Pancreas (tissue), 10 donors: ENCODE results near the gene FOLR1. TPM values are rescaled to one million over a fixed set of nuclear protein-coding genes. Genes with fewer than 3 reads are reported as not detected.
"Not testable (repeated sequence)": the region's sequence is repeated elsewhere in the genome, so short reads cannot be mapped to it uniquely, and the experiment has no call there.

Experiments used
- ATAC-seq, 4 donors: fragments of 200-7000 bp; cut with Tn5 transposase; one replicate each; pipeline versions ENCODE4 v1.8.0 to v1.9.1; 2020; ENCODE audit warnings: mild to moderate bottlenecking in 4 of 4, moderate library complexity in 4 of 4
- DNase-seq, 6 donors: peaks; one replicate each; pipeline ENCODE4 v3.0.0-alpha.2; 2020
- FAIRE-seq: peaks from 2 replicates; lab custom pipeline; 2012; peaks lifted over from hg19 to GRCh38; lab: Jason Lieb, UNC
- H3K27ac ChIP-seq, 4 donors: fragments of 200-600 bp; sonication (generic); 1 replicate in 3 of 4; 2 replicates in 1 of 4; pipeline versions ENCODE4 v1.5.0 to v1.8.0; 2020
- H3K27me3 ChIP-seq, 4 donors: fragments of 200-600 bp; one replicate each; pipeline ENCODE4 v1.8.0; 2021
- H3K36me3 ChIP-seq, 3 donors: fragments of 200-600 bp; sonication (generic) in 1 of 3; one replicate each; pipeline versions ENCODE4 v1.5.0 to v1.8.0; 2020 to 2021
- H3K4me1 ChIP-seq, 3 donors: fragments of 200-600 bp; one replicate each; pipeline ENCODE4 v1.8.0; 2021
- H3K4me3 ChIP-seq, 4 donors: fragments of 200-600 bp; sonication (generic) in 2 of 4; one replicate each; pipeline versions ENCODE4 v1.5.0 to v1.8.0; 2020 to 2021
- H3K9me3 ChIP-seq, 4 donors: fragments of 200-600 bp; one replicate each; pipeline ENCODE4 v1.8.0; 2021
- CTCF ChIP-seq, 4 donors: fragments of 200-600 bp; sonication (generic) in 3 of 4; IDR thresholded peaks; one replicate each; pipeline versions ENCODE4 v1.5.0 to v1.8.0; 2021; ENCODE audit warnings: antibody characterized with exemption in 4 of 4
- WGBS, 2 donors: extraction: QIAGEN DNeasy Blood & Tissue Kit; methylation state at CpG; one replicate each; pipeline ENCODE4 v1.1.7; 2013; 5-methylcytosine and 5-hydroxymethylcytosine counted together
- intact Hi-C, 3 donors: fragments of 100-400 bp; cut with DNase I; formaldehyde crosslinking; loops; one replicate each; pipeline versions ENCODE4 v1.11.1 to v1.14.2; 2022
- polyA plus RNA-seq, 2 donors: library from polyadenylated mRNA; stranded (reverse); fragments of 200-250 nt; gene quantifications; one replicate each; pipeline ENCODE4 v1.2.3, GENCODE V29; 2013
- total RNA-seq, 6 donors: library from RNA; stranded (reverse); fragmentation: NEBNext Ultra II Directional in 4 of 6; extraction: Animal tissue kit (Norgen Biotek cat#: 25700) in 4 of 6; gene quantifications; one replicate each; pipeline versions ENCODE4 v1.2.1 to v1.2.4, GENCODE V29; 2021 to 2023
- donor health status: healthy with polysubstance abuse.
- donor health status: DM: no; HTN: no; CAD: no; lungs with moderate emphysema.
- donor health status: DM: no; HTN: no; CAD: no.
- donor health status: control.
- donor health status: control.
- donor health status: Bipolar disorder and iron deficiency.
- donor health status: DM: yes; HTN: yes; CAD: no.
- donor health status: DM: no; HTN: no; CAD: no.
- donor health status: DM: no; HTN: no; CAD: no.
- donor health status: DM: yes; HTN: yes; CAD: no.

Gene FOLR1
- total and polyA plus RNA-seq, 8 donors = 1.2 to 8.3 (median 4.5) TPM

GRCh38 chr11:72154816-72155215, 37.1 kb upstream of the FOLR1 start:
- no peak for TF ChIP-seq CTCF (IDR thresholded peaks at IDR 0.05)
- FAIRE-seq (no peak), ATAC-seq (no peak), DNase-seq (no peak)
- H3K4me3 ChIP-seq = no peak overlapping the region
- H3K36me3 ChIP-seq = no peaks in the 10 kb centered on the region
- no peaks in the 10 kb centered on the region for H3K9me3 ChIP-seq
- H3K4me1 ChIP-seq = no peaks in the 10 kb centered on the region
- intact Hi-C loops = no loop called here
- no peaks in the 10 kb centered on the region for H3K27me3 ChIP-seq
- no peak overlapping the region for H3K27ac ChIP-seq
- 73 to 81% methylated on average over 3 of the region's 3 CpGs for WGBS, 2 donors

- no peak overlapping the region for H3K27ac ChIP-seq
- WGBS, 2 donors = 81 to 88% methylated on average over 4 of the region's 4 CpGs
- no peaks in the 10 kb centered on the region for H3K4me1 ChIP-seq
- no peaks in the 10 kb centered on the region for H3K36me3 ChIP-seq
- DNase-seq = no peak
- no peak for FAIRE-seq
- H3K9me3 ChIP-seq = no peaks in the 10 kb centered on the region
- no peak overlapping the region for H3K4me3 ChIP-seq
- intact Hi-C loops = no loop called here
- H3K27me3 ChIP-seq = no peaks in the 10 kb centered on the region
- ATAC-seq = no peak
- TF ChIP-seq CTCF (IDR thresholded peaks at IDR 0.05) = no peak
Observed at GRCh38 chr11:72155751-72156150, 36.2 kb upstream of the FOLR1 start.

- no peaks in the 10 kb centered on the region for H3K36me3 ChIP-seq
- no peak for ATAC-seq
- H3K4me1 ChIP-seq = no peaks in the 10 kb centered on the region
- WGBS, 2 donors = 61 to 71% methylated on average over 4 of the region's 4 CpGs
- no peak overlapping the region for H3K27ac ChIP-seq
- intact Hi-C loops = no loop called here
- no peaks in the 10 kb centered on the region for H3K27me3 ChIP-seq
- no peak for DNase-seq
- no peaks in the 10 kb centered on the region for H3K9me3 ChIP-seq
- no peak for FAIRE-seq
- no peak overlapping the region for H3K4me3 ChIP-seq
- TF ChIP-seq CTCF (IDR thresholded peaks at IDR 0.05) = no peak
Observed at GRCh38 chr11:72157131-72157530, 34.8 kb upstream of the FOLR1 start.

- no peaks in the 10 kb centered on the region for H3K9me3 ChIP-seq
- FAIRE-seq (no peak), ATAC-seq (no peak), DNase-seq (no peak)
- H3K4me1 ChIP-seq = no peaks in the 10 kb centered on the region
- no peaks in the 10 kb centered on the region for H3K27me3 ChIP-seq
- H3K36me3 ChIP-seq = no peaks in the 10 kb centered on the region
- intact Hi-C loops = no loop called here
- H3K4me3 ChIP-seq = no peak overlapping the region
- H3K27ac ChIP-seq = no peak overlapping the region
- no peak for TF ChIP-seq CTCF (IDR thresholded peaks at IDR 0.05)
- 74 to 81% methylated on average over 2 of the region's 2 CpGs for WGBS, 2 donors
Observed at GRCh38 chr11:72160319-72160718, 31.6 kb upstream of the FOLR1 start.

- no peaks in the 10 kb centered on the region for H3K36me3 ChIP-seq
- WGBS, 2 donors = 77 to 84% methylated on average over 16 of the region's 16 CpGs
- no peak overlapping the region for H3K4me3 ChIP-seq
- no peaks in the 10 kb centered on the region for H3K9me3 ChIP-seq
- no peak overlapping the region for H3K27ac ChIP-seq
- DNase-seq = no peak
- H3K27me3 ChIP-seq = no peaks in the 10 kb centered on the region
- no peak for ATAC-seq
- H3K4me1 ChIP-seq = no peaks in the 10 kb centered on the region
- intact Hi-C loops = no loop called here
- FAIRE-seq = no peak
- TF ChIP-seq CTCF (IDR thresholded peaks at IDR 0.05) = no peak
Observed at GRCh38 chr11:72162891-72163492, 28.9 kb upstream of the FOLR1 start.

GRCh38 chr11:72164187-72164586, 27.8 kb upstream of the FOLR1 start:
- FAIRE-seq, H3K36me3 ChIP-seq, H3K27me3 ChIP-seq, H3K4me1 ChIP-seq, H3K9me3 ChIP-seq, H3K27ac ChIP-seq, DNase-seq, ATAC-seq, H3K4me3 ChIP-seq, intact Hi-C loops: not testable (repeated sequence)
- WGBS, 2 donors = 72 to 98% methylated on average over 2 of the region's 3 CpGs

GRCh38 chr11:72169046-72169555, 22.8 kb upstream of the FOLR1 start:
- ATAC-seq, DNase-seq, H3K4me3 ChIP-seq, H3K27me3 ChIP-seq, FAIRE-seq, H3K4me1 ChIP-seq, H3K9me3 ChIP-seq, H3K36me3 ChIP-seq, intact Hi-C loops, H3K27ac ChIP-seq: not testable (repeated sequence)
- WGBS, 2 donors = 90 to 92% methylated on average over 5 of the region's 5 CpGs

GRCh38 chr11:72169754-72170153, 22.2 kb upstream of the FOLR1 start:
- H3K27ac ChIP-seq, DNase-seq, H3K4me3 ChIP-seq, H3K27me3 ChIP-seq, H3K9me3 ChIP-seq, H3K36me3 ChIP-seq, FAIRE-seq, ATAC-seq, intact Hi-C loops, H3K4me1 ChIP-seq: not testable (repeated sequence)
- 79 to 87% methylated on average over 3 of the region's 3 CpGs for WGBS, 2 donors
